H4 (cell line): ENCODE data around the gene CEP112. TPM values are rescaled to one million over a fixed set of nuclear protein-coding genes. Genes with fewer than 3 reads are reported as not detected.
"Not testable (repeated sequence)": the region's sequence is repeated elsewhere in the genome, so short reads cannot be mapped to it uniquely, and the experiment has no call there.

Experiments used
- DNase-seq: peaks from one replicate; pipeline ENCODE4 v3.0.0-alpha.2; 2015; ENCODE audit warnings: low spot score
- total RNA-seq: library from RNA; depleted of rRNA; stranded (reverse); fragments of >200 nt; shearing (Covaris generic); gene quantifications from 2 replicates; pipeline ENCODE4 v1.2.3, GENCODE V29; 2014

The CEP112 gene
- total RNA-seq, 1 experiment from 2014 or later: 3.0 TPM

GRCh38 chr17:65688307-65688706 is 503.6 kb downstream of the CEP112 start:
- DNase-seq: no peak

GRCh38 chr17:65685110-65685509 is 506.8 kb downstream of the CEP112 start:
- DNase-seq: no peak

GRCh38 chr17:65684631-65685030 is 507.3 kb downstream of the CEP112 start:
- no peak for DNase-seq

- DNase-seq: no peak
These were observed 508.5 kb downstream of the CEP112 start for GRCh38 chr17:65683428-65683827.

DNA sequence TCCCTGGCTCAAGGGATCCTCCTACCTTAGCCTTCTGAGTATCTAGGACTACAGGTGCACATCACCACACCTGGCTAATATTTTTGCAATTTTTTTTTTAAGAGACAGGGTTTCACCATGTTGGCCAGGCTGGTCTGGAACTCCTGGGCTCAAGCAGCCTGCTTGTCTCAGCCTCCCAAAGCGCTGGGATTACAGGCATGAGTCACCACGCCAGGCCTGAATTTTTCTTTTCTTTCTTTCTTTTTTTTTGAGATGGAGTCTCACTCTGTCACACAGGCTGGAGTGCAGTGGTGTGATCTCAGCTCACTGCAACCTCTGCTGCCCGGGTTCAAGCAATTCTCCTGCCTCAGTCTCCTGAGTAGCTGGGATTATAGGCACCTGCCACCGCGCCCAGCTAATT is 510.2 kb downstream of the CEP112 start:
- DNase-seq: not testable (repeated sequence)

DNA sequence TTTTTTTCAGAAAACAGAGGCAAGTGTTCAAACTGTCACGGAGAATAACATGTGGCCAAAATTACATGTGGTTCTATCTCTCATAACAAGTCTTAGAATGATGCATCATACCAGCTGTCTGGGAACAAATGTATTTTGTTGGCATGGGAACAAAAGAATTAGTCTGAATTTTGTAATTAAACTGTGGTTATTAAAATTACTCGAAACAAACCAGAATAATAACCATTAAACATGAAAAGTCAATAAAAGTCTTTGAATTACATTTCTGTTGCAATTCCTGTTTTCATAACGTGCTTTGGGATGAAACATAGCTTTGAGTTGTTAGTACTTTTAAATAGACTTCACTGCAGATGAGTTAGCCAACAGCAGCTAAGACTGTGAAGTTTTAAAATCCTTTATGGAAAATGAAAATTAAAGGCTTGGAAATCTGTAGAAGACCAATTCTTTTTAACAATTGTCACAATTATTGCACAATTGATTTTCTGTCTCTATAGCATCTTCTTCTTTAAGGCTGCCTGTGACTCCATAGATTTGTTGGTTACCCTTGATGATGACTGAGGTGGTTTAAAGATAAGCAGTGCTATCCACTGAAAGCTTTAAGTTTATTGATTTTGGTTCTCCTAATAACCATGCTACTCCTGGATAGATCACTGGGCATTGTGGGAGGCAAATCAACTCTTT is 512.6 kb downstream of the CEP112 start:
- DNase-seq: no peak

GRCh38 chr17:65678546-65678945 is 513.4 kb downstream of the CEP112 start:
- DNase-seq: no peak

DNA sequence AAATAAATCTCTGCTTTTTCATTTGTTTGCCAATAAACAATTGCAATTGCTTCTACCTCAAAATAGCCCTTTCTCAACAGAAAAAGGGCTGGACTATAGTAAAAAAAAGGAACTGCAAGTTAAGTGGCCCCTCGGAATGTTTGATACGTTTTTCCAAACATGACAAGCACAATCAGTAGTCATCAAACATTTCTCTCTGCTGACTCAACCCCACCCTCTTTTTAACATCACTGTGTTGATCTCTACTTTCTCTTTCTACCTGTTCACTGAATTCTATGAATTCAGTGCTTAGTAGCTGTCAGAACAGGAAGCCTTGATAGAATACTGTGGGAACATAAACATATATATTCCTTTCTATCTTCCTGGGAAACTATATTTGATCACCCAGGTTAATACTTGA is 514.0 kb downstream of the CEP112 start:
- DNase-seq: no peak

DNA sequence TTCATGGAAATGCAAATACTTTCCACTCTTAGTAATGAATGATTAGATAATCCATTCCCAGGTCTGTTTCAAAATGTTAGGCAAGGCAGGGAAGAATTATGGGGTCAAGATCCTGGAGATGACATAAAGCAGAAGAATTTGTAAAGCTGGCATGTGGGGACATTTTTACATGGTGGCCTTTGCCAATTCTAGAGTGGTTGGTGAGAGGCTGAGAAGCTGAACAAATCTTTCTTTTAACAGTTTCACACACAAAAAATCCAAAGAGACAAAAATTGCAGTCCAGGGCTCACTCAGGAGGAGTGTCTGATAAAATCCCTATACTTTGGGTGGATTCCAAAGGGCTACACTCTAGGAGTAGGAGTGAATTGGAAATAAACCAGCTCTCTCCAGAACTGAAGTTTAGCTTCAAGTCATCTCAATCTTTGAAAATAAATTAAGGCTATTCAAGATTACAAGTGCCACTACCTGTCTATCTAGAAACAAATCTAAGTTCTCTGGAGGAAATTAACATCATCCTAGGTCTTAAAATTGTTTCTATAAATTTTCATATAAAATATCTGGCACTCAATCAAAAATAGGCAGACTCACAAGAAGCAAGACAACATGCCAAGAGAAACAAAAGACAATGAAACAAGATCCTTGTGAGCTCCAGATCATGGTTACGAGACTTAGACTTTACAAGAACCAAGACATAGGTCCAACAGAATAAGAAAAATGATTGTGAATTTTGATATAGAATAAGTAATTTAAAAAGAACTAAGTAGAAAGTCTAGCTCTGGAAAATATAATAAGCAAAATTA is 517.5 kb downstream of the CEP112 start:
- no peak for DNase-seq

DNA sequence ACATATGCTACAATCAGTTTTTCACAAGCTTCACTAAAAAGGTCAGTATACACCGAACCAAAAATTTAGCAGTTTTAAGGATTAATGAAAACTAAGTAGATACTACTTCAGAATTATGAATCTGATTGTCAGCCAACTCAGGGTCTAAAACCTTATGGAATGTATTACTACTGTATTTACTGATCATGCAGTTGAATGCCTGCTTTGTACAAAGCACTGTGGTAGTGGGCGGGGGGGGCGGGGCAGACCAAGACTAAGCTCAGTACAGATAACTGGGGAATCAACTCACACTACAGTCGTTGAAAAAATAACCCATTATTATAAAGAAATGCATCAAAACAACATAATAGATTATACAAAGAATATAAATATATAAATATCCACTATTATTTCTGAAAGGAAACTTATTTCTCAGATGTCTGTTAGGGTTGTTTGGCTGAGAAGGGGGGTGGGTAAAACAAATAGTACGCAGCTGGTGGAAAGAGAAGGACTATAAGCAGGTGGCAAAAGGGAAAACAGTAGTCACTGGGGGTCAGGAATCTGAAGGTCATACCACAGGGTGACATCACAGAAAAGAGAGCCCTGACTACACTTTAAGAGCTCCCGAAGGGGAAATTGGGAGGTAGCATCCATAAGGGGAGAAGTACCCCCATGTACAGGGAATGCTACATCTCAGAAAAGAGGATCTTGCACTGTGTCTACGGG is 521.1 kb downstream of the CEP112 start:
- DNase-seq: no peak

- DNase-seq: no peak
These were observed 523.7 kb downstream of the CEP112 start for GRCh38 chr17:65668211-65668610.

GRCh38 chr17:65667656-65668055 is 524.3 kb downstream of the CEP112 start:
- DNase-seq: no peak

DNA sequence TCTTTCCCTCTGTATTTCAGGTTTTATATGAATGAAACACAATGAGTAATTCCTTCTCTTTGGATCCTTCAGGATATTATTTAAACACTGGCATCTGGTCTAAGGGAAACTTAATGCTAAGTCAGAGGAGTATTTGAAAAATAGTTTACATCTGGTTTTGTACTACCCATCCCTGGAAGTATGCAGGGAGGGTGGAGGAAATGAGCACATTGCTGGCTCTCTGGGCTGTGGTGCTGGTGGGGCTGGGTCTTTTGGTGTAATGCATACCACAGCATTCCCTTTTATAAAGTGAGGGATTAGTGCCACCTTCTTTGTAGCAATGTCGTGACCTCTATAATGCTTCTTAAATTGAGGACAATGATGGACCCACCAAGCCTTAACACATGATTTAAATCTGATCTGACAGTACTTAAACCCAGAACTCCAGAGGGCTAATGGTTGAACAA is 525.0 kb downstream of the CEP112 start:
- no peak for DNase-seq

GRCh38 chr17:65665966-65666365 is 526.0 kb downstream of the CEP112 start:
- DNase-seq: no peak

- DNase-seq: no peak
These were observed 527.2 kb downstream of the CEP112 start for GRCh38 chr17:65664696-65665095.

DNA sequence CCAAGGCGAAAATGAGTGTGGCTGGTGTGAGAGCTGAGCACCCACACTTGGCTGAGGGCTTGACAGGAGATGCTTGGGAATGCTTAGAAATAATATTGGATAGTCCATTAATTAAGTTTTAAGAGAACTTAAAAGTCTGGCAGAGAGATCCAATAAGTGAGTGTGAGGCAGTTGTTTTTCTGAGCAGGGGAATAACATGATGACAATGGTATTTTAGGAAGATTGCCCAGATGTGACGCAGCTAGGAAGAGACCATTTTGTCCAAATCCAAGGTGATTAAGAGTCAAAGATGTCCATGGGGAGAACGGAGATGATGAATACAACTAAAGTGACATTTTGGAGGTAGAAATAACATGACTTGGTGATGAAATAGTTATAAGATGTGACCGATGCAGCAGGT is 527.7 kb downstream of the CEP112 start:
- no peak for DNase-seq

DNA sequence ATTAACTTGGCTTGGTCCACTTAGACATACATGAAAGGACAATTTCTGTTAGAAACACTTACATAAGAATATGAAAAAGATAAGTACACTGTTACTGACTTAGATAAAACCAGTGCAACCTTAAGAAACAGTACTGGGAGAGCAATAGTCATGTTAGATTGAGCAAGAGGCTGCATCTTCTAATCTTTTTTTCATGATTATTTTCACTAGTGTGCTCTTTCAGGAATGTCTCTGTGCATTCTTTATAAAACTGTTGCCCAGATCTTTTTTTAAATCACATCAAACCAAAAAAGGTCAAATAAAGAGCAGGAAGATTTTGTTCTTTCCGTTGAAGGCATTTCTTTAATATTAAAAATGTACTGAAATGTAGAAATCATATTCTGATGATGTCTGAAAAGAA is 529.7 kb downstream of the CEP112 start:
- DNase-seq: no peak

GRCh38 chr17:65660947-65661346 is 531.0 kb downstream of the CEP112 start:
- peak; percentile 51 for DNase-seq

- DNase-seq: no peak
These were observed 531.9 kb downstream of the CEP112 start for GRCh38 chr17:65660078-65660477.

- DNase-seq: no peak
These were observed 532.4 kb downstream of the CEP112 start for GRCh38 chr17:65659512-65659911.

- DNase-seq: no peak
These were observed 534.6 kb downstream of the CEP112 start for GRCh38 chr17:65657251-65657828.
